Astrocyte (in vitro differentiated cells and primary cell): ENCODE data around the gene VAT1L. TPM values are rescaled to one million over a fixed set of nuclear protein-coding genes. Genes with fewer than 3 reads are reported as not detected.

Experiments
- DNase-seq: peaks from one replicate; pipeline ENCODE4 v3.0.0-alpha.2; 2010; ENCODE audit warnings: low read depth
- FAIRE-seq: peaks from 2 replicates; lab custom pipeline; 2011; peaks lifted over from hg19 to GRCh38; lab: Jason Lieb, UNC
- H2AFZ ChIP-seq: 2 replicates; pipeline ENCODE4 v1.6.0; 2012; ENCODE audit warnings: low read depth, low read length, inconsistent platforms
- H3K27ac ChIP-seq: 2 replicates; pipeline ENCODE4 v1.5.1; 2011; ENCODE audit warnings: low read depth, low read length, inconsistent platforms
- H3K27me3 ChIP-seq: 2 replicates; pipeline ENCODE4 v1.6.0; 2011; ENCODE audit warnings: low read length, inconsistent platforms; ENCODE audit not compliant: insufficient read depth
- H3K36me3 ChIP-seq: 2 replicates; pipeline ENCODE4 v1.5.1; 2011; ENCODE audit warnings: low read length, inconsistent platforms; ENCODE audit not compliant: insufficient read depth
- H3K4me1 ChIP-seq: 2 replicates; pipeline ENCODE4 v1.5.1; 2011; ENCODE audit warnings: low read length, inconsistent platforms; ENCODE audit not compliant: insufficient read depth
- H3K4me2 ChIP-seq: 2 replicates; pipeline ENCODE4 v1.6.0; 2012; ENCODE audit warnings: low read length, inconsistent platforms
- H3K4me3 ChIP-seq: 2 replicates; pipeline ENCODE4 v1.5.1; 2011; ENCODE audit warnings: low read depth, mild to moderate bottlenecking, low read length, inconsistent platforms; ENCODE audit not compliant: insufficient read depth
- H3K79me2 ChIP-seq: 2 replicates; pipeline ENCODE4 v1.6.0; 2012; ENCODE audit warnings: mild to moderate bottlenecking, low read length, inconsistent platforms; ENCODE audit not compliant: insufficient read depth
- H3K9ac ChIP-seq: 2 replicates; pipeline ENCODE4 v1.6.0; 2012; ENCODE audit warnings: mild to moderate bottlenecking, low read length, inconsistent platforms
- H3K9me3 ChIP-seq: 2 replicates; pipeline ENCODE4 v1.5.1; 2012; ENCODE audit warnings: low read depth, mild to moderate bottlenecking, low read length, inconsistent platforms; ENCODE audit not compliant: insufficient read depth
- H4K20me1 ChIP-seq: 2 replicates; pipeline ENCODE4 v1.6.0; 2012; ENCODE audit warnings: low read length, inconsistent platforms; ENCODE audit not compliant: insufficient read depth
- H3K27ac Mint-ChIP-seq: one replicate; pipeline ENCODE4 v1.8.0; 2021; ENCODE audit warnings: mild to moderate bottlenecking, mixed read lengths; ENCODE audit not compliant: unreplicated experiment
- H3K27me3 Mint-ChIP-seq: one replicate; pipeline ENCODE4 v1.8.0; 2021; ENCODE audit warnings: low read depth, mixed read lengths; ENCODE audit not compliant: unreplicated experiment
- H3K36me3 Mint-ChIP-seq: one replicate; pipeline ENCODE4 v1.8.0; 2021; ENCODE audit warnings: low read depth, mixed read lengths; ENCODE audit not compliant: unreplicated experiment
- H3K4me1 Mint-ChIP-seq: one replicate; pipeline ENCODE4 v1.8.0; 2021; ENCODE audit warnings: low read depth, mixed read lengths; ENCODE audit not compliant: unreplicated experiment
- H3K4me3 Mint-ChIP-seq: one replicate; pipeline ENCODE4 v1.8.0; 2021; ENCODE audit warnings: mild to moderate bottlenecking, moderate library complexity, mixed read lengths; ENCODE audit not compliant: unreplicated experiment
- H3K9me3 Mint-ChIP-seq: one replicate; pipeline ENCODE4 v1.8.0; 2021; ENCODE audit warnings: mild to moderate bottlenecking, mixed read lengths; ENCODE audit not compliant: unreplicated experiment
- EZH2 ChIP-seq: IDR thresholded peaks from 2 replicates; pipeline ENCODE4 v1.6.1; 2012; ENCODE audit warnings: mild to moderate bottlenecking, low read length, inconsistent platforms; ENCODE audit not compliant: insufficient read depth
- total RNA-seq: library from RNA; stranded (reverse); gene quantifications from 2 replicates; pipeline ENCODE4 v1.2.1, GENCODE V29; 2021
- TF ChIP-seq, protein P1 (sequence below): IDR thresholded peaks from 2 replicates; pipeline ENCODE4 v1.5.1; 2011; ENCODE audit warnings: low read depth, mild to moderate bottlenecking, inconsistent platforms, low read length, moderate library complexity; ENCODE audit not compliant: insufficient read depth

Gene VAT1L
- total RNA-seq, 1 donor from 2014 or later, result 3.3 TPM

DNA sequence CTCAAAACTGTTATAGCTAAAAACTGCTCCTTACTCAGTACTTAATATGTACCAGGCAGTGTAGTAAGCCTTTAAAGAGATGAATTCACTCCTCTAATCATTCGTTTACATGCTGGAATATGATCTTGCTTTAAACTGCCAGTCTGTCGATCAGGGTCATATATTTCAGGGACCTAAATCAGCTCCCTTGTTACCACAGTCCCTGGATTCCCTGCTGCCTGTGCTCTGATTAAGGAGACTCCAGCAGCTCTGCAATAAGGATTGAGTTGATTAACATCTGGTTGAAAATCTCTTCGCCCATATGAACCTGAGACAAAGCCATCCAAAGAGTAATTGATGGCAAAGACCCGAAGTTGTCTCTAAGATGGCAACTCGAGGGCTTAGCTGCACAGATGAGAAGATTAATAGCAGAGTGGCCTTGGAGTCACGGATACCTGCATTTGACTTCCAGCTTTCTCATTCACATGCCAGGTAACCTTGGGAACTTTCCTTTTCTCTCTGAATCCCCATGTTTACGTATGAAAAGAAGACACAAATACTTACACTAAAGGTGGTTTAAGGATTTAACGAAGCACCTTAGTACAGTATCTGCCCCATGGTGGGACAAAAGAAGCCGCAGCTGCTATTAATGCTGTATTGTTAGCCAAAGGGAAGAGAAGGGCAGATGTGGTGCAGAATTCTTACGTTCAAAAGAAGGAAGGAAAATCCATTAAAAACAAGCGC lies 68.2 kb downstream of the VAT1L start:
- Histone ChIP-seq H3K27me3 (no peaks in the 10 kb centered on the region), H3K27ac (no peak overlapping the region), H3K9ac (no peak overlapping the region), H3K4me1 (peaks cover 17% of the 10 kb centered on the region), H4K20me1 (no peaks in the 10 kb centered on the region), H3K9me3 (no peaks in the 10 kb centered on the region), H3K4me2 (no peak overlapping the region), H3K79me2 (no peaks in the 10 kb centered on the region), H3K4me3 (no peak overlapping the region), H3K36me3 (no peaks in the 10 kb centered on the region), H2AFZ (no peak overlapping the region)
- no peak overlapping the region for H3K27ac Mint-ChIP-seq
- no peak overlapping the region for H3K4me3 Mint-ChIP-seq
- peaks cover 3% of the 10 kb centered on the region for H3K4me1 Mint-ChIP-seq
- peaks cover 25% of the 10 kb centered on the region for H3K27me3 Mint-ChIP-seq
- H3K9me3 Mint-ChIP-seq, result no peaks in the 10 kb centered on the region
- FAIRE-seq, result no peak
- DNase-seq, result no peak
- no peaks in the 10 kb centered on the region for H3K36me3 Mint-ChIP-seq
- TF ChIP-seq, protein P1, sequence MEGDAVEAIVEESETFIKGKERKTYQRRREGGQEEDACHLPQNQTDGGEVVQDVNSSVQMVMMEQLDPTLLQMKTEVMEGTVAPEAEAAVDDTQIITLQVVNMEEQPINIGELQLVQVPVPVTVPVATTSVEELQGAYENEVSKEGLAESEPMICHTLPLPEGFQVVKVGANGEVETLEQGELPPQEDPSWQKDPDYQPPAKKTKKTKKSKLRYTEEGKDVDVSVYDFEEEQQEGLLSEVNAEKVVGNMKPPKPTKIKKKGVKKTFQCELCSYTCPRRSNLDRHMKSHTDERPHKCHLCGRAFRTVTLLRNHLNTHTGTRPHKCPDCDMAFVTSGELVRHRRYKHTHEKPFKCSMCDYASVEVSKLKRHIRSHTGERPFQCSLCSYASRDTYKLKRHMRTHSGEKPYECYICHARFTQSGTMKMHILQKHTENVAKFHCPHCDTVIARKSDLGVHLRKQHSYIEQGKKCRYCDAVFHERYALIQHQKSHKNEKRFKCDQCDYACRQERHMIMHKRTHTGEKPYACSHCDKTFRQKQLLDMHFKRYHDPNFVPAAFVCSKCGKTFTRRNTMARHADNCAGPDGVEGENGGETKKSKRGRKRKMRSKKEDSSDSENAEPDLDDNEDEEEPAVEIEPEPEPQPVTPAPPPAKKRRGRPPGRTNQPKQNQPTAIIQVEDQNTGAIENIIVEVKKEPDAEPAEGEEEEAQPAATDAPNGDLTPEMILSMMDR, result no peak
- no peak for TF ChIP-seq EZH2

DNA sequence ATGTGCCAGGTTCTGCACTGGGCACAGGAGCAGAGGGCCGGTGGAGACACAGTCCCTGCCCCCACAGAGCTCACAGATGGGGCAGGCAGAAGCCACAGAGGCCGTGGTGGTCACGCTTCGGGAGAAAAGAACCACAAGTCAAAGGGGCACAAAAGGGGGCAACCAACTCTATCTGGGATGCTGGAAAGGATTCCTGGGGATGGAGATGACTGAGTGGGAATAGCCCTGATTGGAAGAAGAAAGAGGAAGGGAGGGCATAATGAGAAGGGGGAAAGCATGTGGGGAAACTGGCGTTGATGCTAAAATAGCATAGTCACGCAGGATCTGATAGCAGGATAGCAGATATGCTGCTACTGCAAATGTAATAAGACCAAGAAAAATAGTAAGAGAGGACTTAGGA lies 69.7 kb downstream of the VAT1L start:
- Histone ChIP-seq H3K27ac (no peak overlapping the region), H2AFZ (no peak overlapping the region), H3K4me3 (no peak overlapping the region), H3K4me1 (peaks cover 13% of the 10 kb centered on the region), H4K20me1 (no peaks in the 10 kb centered on the region), H3K9me3 (no peaks in the 10 kb centered on the region), H3K4me2 (no peak overlapping the region), H3K36me3 (peaks cover 2% of the 10 kb centered on the region), H3K79me2 (no peaks in the 10 kb centered on the region), H3K27me3 (no peaks in the 10 kb centered on the region), H3K9ac (no peak overlapping the region)
- TF ChIP-seq, protein P1, result no peak
- no peak for TF ChIP-seq EZH2
- H3K4me3 Mint-ChIP-seq, result no peak overlapping the region
- FAIRE-seq (no peak), DNase-seq (no peak)
- H3K36me3 Mint-ChIP-seq, result no peaks in the 10 kb centered on the region
- H3K4me1 Mint-ChIP-seq, result peaks cover 3% of the 10 kb centered on the region
- H3K27me3 Mint-ChIP-seq, result peaks cover 19% of the 10 kb centered on the region
- no peaks in the 10 kb centered on the region for H3K9me3 Mint-ChIP-seq
- H3K27ac Mint-ChIP-seq, result no peak overlapping the region
